Activated gamma-delta T cell treated with Interleukin-2 at 50 U/mL for 16 hours (primary cell): ENCODE data around the gene TTLL9.

ENCODE experiments used
- DNase-seq: peaks from one replicate; pipeline ENCODE4 v3.0.0-alpha.2; 2020

The TTLL9 gene

GRCh38 chr20:31837896-31838397 is 32.5 kb upstream of the TTLL9 start:
- no peak for DNase-seq

GRCh38 chr20:31838646-31839292 is 31.7 kb upstream of the TTLL9 start:
- DNase-seq = no peak

- no peak for DNase-seq
These were observed 30.5 kb upstream of the TTLL9 start for GRCh38 chr20:31839782-31840487.

GRCh38 chr20:31840906-31841816 is 29.3 kb upstream of the TTLL9 start:
- no peak for DNase-seq

- no peak for DNase-seq
These were observed 28.5 kb upstream of the TTLL9 start for GRCh38 chr20:31841928-31842327.

- DNase-seq = no peak
These were observed 27.8 kb upstream of the TTLL9 start for GRCh38 chr20:31842471-31843157.

- no peak for DNase-seq
These were observed 27.1 kb upstream of the TTLL9 start for GRCh38 chr20:31843288-31843687.

- no peak for DNase-seq
These were observed 26.6 kb upstream of the TTLL9 start for GRCh38 chr20:31843881-31844280.

GRCh38 chr20:31844737-31845299 is 25.6 kb upstream of the TTLL9 start:
- no peak for DNase-seq

- no peak for DNase-seq
These were observed 25.1 kb upstream of the TTLL9 start, which contains the start of gene FOXS1 for GRCh38 chr20:31845300-31845863. Gene FOXS1, minus strand, starts transcription at chr20:31845604. Its CDS starts 62 bp downstream, at chr20:31845542.

- DNase-seq = no peak
These were observed 23.7 kb upstream of the TTLL9 start for GRCh38 chr20:31846793-31847138.

GRCh38 chr20:31848088-31848999 is 22.1 kb upstream of the TTLL9 start:
- DNase-seq = no peak

- DNase-seq = no peak
These were observed 21.0 kb upstream of the TTLL9 start for GRCh38 chr20:31849306-31849930.

- DNase-seq = no peak
These were observed 19.0 kb upstream of the TTLL9 start for GRCh38 chr20:31851240-31851955.

GRCh38 chr20:31853481-31853880 is 17.0 kb upstream of the TTLL9 start:
- no peak for DNase-seq

GRCh38 chr20:31856516-31856915 is 13.9 kb upstream of the TTLL9 start:
- no peak for DNase-seq

- DNase-seq = no peak
These were observed 12.3 kb upstream of the TTLL9 start for GRCh38 chr20:31857861-31858759.

GRCh38 chr20:31858760-31859083 is 11.7 kb upstream of the TTLL9 start:
- no peak for DNase-seq
